Activated CD4-positive, alpha-beta T cell treated with anti-CD3 and anti-CD28 coated beads for 36 hours (primary cell): Measurements from ENCODE around the gene ARHGEF18. TPM values are rescaled to one million over a fixed set of nuclear protein-coding genes. Genes with fewer than 3 reads are reported as not detected.
"Not testable (repeated sequence)": the region's sequence is repeated elsewhere in the genome, so short reads cannot be mapped to it uniquely, and the experiment has no call there.

Experiments
- ATAC-seq: fragments of 200-7000 bp; cut with Tn5 transposase; one replicate; pipeline ENCODE4 v1.10.0; 2021; ENCODE audit warnings: mild to moderate bottlenecking, moderate library complexity
- CTCF ChIA-PET: fragments of 350-600 bp; sonication (Branson Sonifier 250); formaldehyde crosslinking; loops from one replicate; lab custom pipeline; 2021; ENCODE audit warnings: antibody characterized with exemption; lab: Charles Lee
- POLR2A ChIA-PET: fragments of 350-600 bp; sonication (Branson Sonifier 250); formaldehyde crosslinking; loops from one replicate; lab custom pipeline; 2021; ENCODE audit warnings: antibody characterized with exemption, inconsistent platforms; lab: Charles Lee
- DNase-seq: peaks from one replicate; pipeline ENCODE4 v3.0.0-alpha.2; 2020
- H3K27ac Mint-ChIP-seq: one replicate; pipeline ENCODE4 v1.8.0; 2021; ENCODE audit warnings: mixed read lengths
- H3K27me3 Mint-ChIP-seq: one replicate; pipeline ENCODE4 v1.8.0; 2021; ENCODE audit warnings: mixed read lengths
- H3K36me3 Mint-ChIP-seq: one replicate; pipeline ENCODE4 v1.8.0; 2021; ENCODE audit warnings: low read depth, mixed read lengths
- H3K4me1 Mint-ChIP-seq: one replicate; pipeline ENCODE4 v1.8.0; 2021; ENCODE audit warnings: mixed read lengths
- H3K4me3 Mint-ChIP-seq: one replicate; pipeline ENCODE4 v1.8.0; 2021; ENCODE audit warnings: mild to moderate bottlenecking, moderate library complexity, mixed read lengths
- H3K9me3 Mint-ChIP-seq: one replicate; pipeline ENCODE4 v1.8.0; 2021; ENCODE audit warnings: low read depth, mixed read lengths
- intact Hi-C, 2 experiments: fragments of 100-400 bp; cut with DNase I in 1 of 2; cut with micrococcal nuclease in 1 of 2; formaldehyde crosslinking; loops; one replicate each; pipeline versions ENCODE4 v1.14.2 to v1.15.1; 2022 to 2024; cut with DNase I, micrococcal nuclease
- total RNA-seq, 2 experiments: library from RNA; stranded (reverse); gene quantifications; one replicate each; pipeline ENCODE4 v1.2.3, GENCODE V29; 2021

ARHGEF18 gene
- total RNA-seq, result 10 to 100 TPM; 36.6 to 39.3 TPM

DNA sequence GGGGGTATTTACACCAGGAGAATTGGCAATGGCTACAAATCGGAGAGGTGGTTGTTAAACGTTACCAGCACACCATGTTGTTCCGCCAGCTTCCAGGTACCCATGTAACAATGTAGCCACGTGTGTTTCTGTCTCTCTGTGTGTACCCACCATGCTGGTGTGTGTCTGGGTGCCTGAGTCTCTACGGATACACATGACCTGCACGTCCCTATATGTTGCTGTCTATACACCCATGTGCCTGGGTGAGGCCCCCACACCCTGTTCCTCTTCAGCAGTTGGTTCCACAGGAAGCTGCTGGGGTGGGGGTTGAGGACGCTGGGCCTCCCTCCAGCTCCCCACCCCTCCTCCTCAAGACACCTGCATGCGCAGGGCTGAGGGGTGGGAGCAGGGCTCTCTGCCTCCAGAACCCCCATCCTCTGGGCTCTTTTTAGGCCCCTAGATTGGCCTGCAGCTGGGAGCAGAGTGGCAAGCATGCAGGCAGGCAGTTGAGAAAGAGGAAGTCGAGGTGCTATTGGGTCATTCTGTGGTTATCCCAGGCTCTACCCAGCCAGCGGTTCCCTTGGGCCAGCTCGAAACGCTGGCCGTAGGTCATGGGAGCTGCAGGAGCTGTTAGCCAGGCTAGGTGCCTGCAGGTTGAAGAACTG, at the start of gene ARHGEF18:
ARHGEF18 (plus strand) TSS at position 351 of the 644 bp plus-strand sequence. CDS start 13,954 bp downstream, outside the sequence.
- POLR2A ChIA-PET, result interaction anchor here (0.6 to 1.6 kb wide), 3 partner anchors 107 to 249 kb away, joined by 3 to 5 read pairs (median 3); no protein-coding TSS in a partner anchor
- H3K4me1 Mint-ChIP-seq, result peaks cover 60% of the 10 kb centered on the region

GRCh38 chr19:7301525-7301924, 47.2 kb upstream of the ARHGEF18 start:
- CTCF ChIA-PET, result interaction anchor here (0.6 to 1.1 kb wide), 4 partner anchors 38 to 199 kb away, joined by 3 to 4 read pairs (median 4); no protein-coding TSS in a partner anchor
- POLR2A ChIA-PET, result no interaction called here
- H3K27ac Mint-ChIP-seq, result no peak overlapping the region
- no peaks in the 10 kb centered on the region for H3K9me3 Mint-ChIP-seq
- intact Hi-C loops, result no loop called here
- ATAC-seq (no peak), DNase-seq (no peak)
- no peak overlapping the region for H3K4me3 Mint-ChIP-seq
- H3K36me3 Mint-ChIP-seq, result no peaks in the 10 kb centered on the region
- H3K4me1 Mint-ChIP-seq, result no peaks in the 10 kb centered on the region
- peaks cover 9% of the 10 kb centered on the region for H3K27me3 Mint-ChIP-seq

More for the DNA sequence above, at the start of gene ARHGEF18:
- CTCF ChIA-PET, result interaction anchor here (0.6 to 2.0 kb wide), 6 partner anchors 8 to 333 kb away, joined by 3 to 13 read pairs (median 5); partner anchors contain the start of gene TRAPPC5
- intact Hi-C loops, result loop anchor here (5.0 to 10.0 kb wide), 2 partner anchors 151 to 404 kb away; no protein-coding TSS in a partner anchor
- Mint-ChIP-seq H3K4me3 (peak within 1 kb of the TSS; percentile 84), H3K9me3 (peaks cover 7% of the 10 kb centered on the region), H3K27ac (peak within 1 kb of the TSS; percentile 90), H3K36me3 (peaks cover 14% of the 10 kb centered on the region), H3K27me3 (no peaks in the 10 kb centered on the region)
- peak; percentile 71 for ATAC-seq
- DNase-seq, result peak; percentile 75

DNA sequence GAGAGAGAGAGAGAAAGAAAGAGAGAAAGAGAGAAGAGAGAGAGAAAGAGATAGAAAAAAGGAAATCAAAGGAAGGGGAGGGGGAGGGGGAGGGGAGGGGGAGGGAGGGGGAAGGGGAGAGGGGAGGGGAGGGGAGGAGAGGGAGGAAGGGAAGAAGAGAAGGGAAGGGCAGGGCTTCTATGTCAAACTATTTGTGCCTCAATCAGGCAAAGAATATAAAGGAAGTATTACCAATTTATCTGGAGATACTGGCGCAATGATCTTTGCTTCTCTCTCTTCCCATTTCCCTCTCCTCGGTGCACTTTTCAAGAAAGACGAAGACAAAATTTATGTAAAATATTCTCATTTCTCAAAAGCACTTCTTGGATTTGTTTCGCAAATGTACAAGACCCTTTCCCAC, 45.3 kb upstream of the ARHGEF18 start:
- DNase-seq, result no peak
- no peaks in the 10 kb centered on the region for H3K4me1 Mint-ChIP-seq
- H3K36me3 Mint-ChIP-seq, result no peaks in the 10 kb centered on the region
- CTCF ChIA-PET, result no interaction called here
- H3K4me3 Mint-ChIP-seq, result no peak overlapping the region
- H3K27ac Mint-ChIP-seq, result no peak overlapping the region
- peaks cover 1% of the 10 kb centered on the region for H3K27me3 Mint-ChIP-seq
- POLR2A ChIA-PET, result no interaction called here
- ATAC-seq, result no peak
- H3K9me3 Mint-ChIP-seq, result no peaks in the 10 kb centered on the region
- intact Hi-C loops, result no loop called here

GRCh38 chr19:7304200-7304599, 44.5 kb upstream of the ARHGEF18 start:
- POLR2A ChIA-PET, result interaction anchor here (0.7 kb wide), 1 partner anchor 42 kb away, joined by 6 read pairs; no protein-coding TSS in a partner anchor
- no peak for DNase-seq
- intact Hi-C loops, result no loop called here
- CTCF ChIA-PET, result no interaction called here
- no peak for ATAC-seq
- H3K4me3 Mint-ChIP-seq, result no peak overlapping the region
- peaks cover 1% of the 10 kb centered on the region for H3K27me3 Mint-ChIP-seq
- no peak overlapping the region for H3K27ac Mint-ChIP-seq
- H3K36me3 Mint-ChIP-seq, result no peaks in the 10 kb centered on the region
- H3K4me1 Mint-ChIP-seq, result no peaks in the 10 kb centered on the region
- H3K9me3 Mint-ChIP-seq, result no peaks in the 10 kb centered on the region

DNA sequence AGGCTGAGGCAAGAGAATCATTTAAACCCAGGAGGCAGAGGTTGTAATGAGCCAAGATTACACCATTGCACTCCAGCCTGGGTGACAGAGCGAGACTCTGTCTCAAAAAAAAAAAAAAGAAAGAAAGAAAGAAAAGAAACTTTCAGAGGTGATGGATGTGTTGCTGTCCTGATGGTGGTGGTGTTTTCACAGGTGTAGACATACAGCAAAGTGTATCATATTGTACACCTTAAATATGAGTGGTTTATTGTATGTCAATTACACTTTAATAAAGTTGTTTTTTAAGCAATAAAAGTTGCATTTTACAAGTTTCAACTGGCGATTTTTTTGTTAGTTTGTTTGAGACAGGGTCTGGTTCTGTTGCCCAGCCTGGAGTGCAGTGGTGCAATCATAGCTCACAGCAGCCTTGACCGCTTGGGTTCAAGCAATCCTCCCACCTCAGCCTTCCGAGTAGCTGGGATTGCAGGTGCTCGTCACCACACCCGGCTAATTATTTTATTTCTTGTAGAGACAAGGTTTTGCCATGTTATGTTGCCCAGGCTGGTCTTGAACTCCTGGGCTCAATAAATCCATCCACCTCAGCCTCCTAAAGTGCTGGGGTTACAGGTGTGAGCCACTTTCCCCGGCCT, 41.0 kb upstream of the ARHGEF18 start:
- ChIA-PET CTCF (no interaction called here), POLR2A (no interaction called here)
- DNase-seq, result no peak
- Mint-ChIP-seq H3K4me3 (no peak overlapping the region), H3K9me3 (no peaks in the 10 kb centered on the region), H3K36me3 (no peaks in the 10 kb centered on the region), H3K27me3 (peaks cover 1% of the 10 kb centered on the region), H3K4me1 (no peaks in the 10 kb centered on the region), H3K27ac (no peak overlapping the region)
- ATAC-seq, result no peak
- intact Hi-C loops, result no loop called here

GRCh38 chr19:7308327-7308726, 40.4 kb upstream of the ARHGEF18 start:
- H3K4me1 Mint-ChIP-seq, H3K9me3 Mint-ChIP-seq, DNase-seq, POLR2A ChIA-PET, intact Hi-C loops, CTCF ChIA-PET, H3K4me3 Mint-ChIP-seq, H3K27ac Mint-ChIP-seq, ATAC-seq, H3K36me3 Mint-ChIP-seq, H3K27me3 Mint-ChIP-seq: not testable (repeated sequence)

- POLR2A ChIA-PET, result no interaction called here
- Mint-ChIP-seq H3K9me3 (no peaks in the 10 kb centered on the region), H3K27me3 (no peaks in the 10 kb centered on the region), H3K4me3 (no peak overlapping the region), H3K4me1 (no peaks in the 10 kb centered on the region), H3K36me3 (no peaks in the 10 kb centered on the region), H3K27ac (no peak overlapping the region)
- DNase-seq (no peak), ATAC-seq (no peak)
- intact Hi-C loops, result no loop called here
- CTCF ChIA-PET, result interaction anchor here (0.7 to 0.8 kb wide), 2 partner anchors 196 to 690 kb away, joined by 3 read pairs; no protein-coding TSS in a partner anchor
Measured at GRCh38 chr19:7311911-7312310, 36.8 kb upstream of the ARHGEF18 start.

GRCh38 chr19:7312816-7313215, 35.9 kb upstream of the ARHGEF18 start:
- intact Hi-C loops, result no loop called here
- H3K27me3 Mint-ChIP-seq, result no peaks in the 10 kb centered on the region
- no peak overlapping the region for H3K27ac Mint-ChIP-seq
- no peak for ATAC-seq
- H3K9me3 Mint-ChIP-seq, result no peaks in the 10 kb centered on the region
- POLR2A ChIA-PET, result no interaction called here
- no peaks in the 10 kb centered on the region for H3K4me1 Mint-ChIP-seq
- no peak for DNase-seq
- H3K36me3 Mint-ChIP-seq, result no peaks in the 10 kb centered on the region
- H3K4me3 Mint-ChIP-seq, result no peak overlapping the region
- CTCF ChIA-PET, result interaction anchor here (0.7 kb wide), 1 partner anchor 689 kb away, joined by 3 read pairs; no protein-coding TSS in a partner anchor

DNA sequence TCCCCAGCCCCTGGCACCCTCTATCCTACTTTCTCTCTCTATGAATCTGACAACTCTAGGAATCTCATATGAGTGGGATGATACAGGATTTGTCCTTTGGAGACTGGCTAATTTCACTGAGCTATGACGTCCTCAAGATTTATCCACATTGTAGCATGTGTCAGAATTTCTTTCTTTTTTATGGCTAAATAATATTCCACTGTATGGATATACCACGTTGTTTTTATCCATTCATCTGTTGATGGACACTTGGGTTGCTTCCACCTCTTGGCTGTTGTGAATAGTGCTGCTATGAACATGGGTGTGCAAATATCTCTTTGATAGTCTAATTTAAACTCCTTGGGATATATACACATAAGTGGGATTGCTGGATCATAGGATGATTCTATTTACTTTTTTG, 30.6 kb upstream of the ARHGEF18 start:
- intact Hi-C loops, result no loop called here
- H3K4me3 Mint-ChIP-seq, result no peak overlapping the region
- H3K27me3 Mint-ChIP-seq, result no peaks in the 10 kb centered on the region
- no peaks in the 10 kb centered on the region for H3K36me3 Mint-ChIP-seq
- ATAC-seq, result no peak
- no peak overlapping the region for H3K27ac Mint-ChIP-seq
- CTCF ChIA-PET, result no interaction called here
- H3K9me3 Mint-ChIP-seq, result peaks cover 2% of the 10 kb centered on the region
- no peak for DNase-seq
- POLR2A ChIA-PET, result no interaction called here
- H3K4me1 Mint-ChIP-seq, result no peaks in the 10 kb centered on the region

DNA sequence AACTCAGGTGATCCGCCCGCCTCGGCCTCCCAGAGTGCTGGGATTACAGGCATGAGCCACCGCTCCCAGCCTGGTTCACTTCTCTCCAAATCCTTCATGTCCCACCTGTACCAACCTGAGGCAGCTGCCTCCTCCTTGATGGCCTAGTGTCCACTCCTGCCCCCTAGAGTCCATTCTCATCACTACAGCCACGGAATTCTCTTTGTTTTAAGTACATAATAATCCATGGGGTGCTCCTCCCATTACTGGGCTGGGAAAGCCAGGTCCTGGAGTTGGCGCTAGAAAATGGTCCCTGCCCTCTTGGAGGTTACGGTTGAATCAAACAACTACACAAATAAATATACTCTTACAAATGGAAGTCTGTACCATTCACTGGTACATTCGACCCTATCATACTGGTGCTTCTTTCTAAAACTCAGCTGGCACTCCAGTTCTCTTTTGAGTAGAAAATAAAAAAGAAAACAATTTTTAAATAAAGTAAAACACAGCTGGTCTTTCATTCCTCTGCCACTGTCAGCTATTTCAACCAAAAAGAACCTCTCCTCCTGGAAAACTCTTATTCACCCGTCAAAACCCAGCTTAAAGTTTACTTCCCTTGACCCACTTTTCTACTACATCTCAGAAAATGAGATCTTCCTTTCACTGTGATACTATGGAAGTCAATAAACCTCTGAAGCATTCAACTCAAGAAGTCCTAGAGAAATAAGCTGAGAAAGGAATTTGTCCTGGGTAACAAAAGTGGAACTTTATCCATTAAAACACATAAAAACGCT, 22.4 kb upstream of the ARHGEF18 start:
- ChIA-PET CTCF (interaction anchor here (0.7 to 2.6 kb wide), 11 partner anchors 9 to 227 kb away, joined by 3 to 12 read pairs (median 4); no protein-coding TSS in a partner anchor), POLR2A (no interaction called here)
- intact Hi-C loops, result loop anchor here in 1 of 2 experiments (1.0 kb wide), 1 partner anchor 177 kb away; no protein-coding TSS in a partner anchor
- Mint-ChIP-seq H3K4me1 (no peaks in the 10 kb centered on the region), H3K27ac (no peak overlapping the region), H3K9me3 (no peaks in the 10 kb centered on the region), H3K27me3 (no peaks in the 10 kb centered on the region), H3K36me3 (no peaks in the 10 kb centered on the region), H3K4me3 (no peak overlapping the region)
- peak; percentile 71 for DNase-seq
- no peak for ATAC-seq

GRCh38 chr19:7327802-7328201, 20.9 kb upstream of the ARHGEF18 start:
- CTCF ChIA-PET, result interaction anchor here (1.8 kb wide), 1 partner anchor 14 kb away, joined by 12 read pairs; no protein-coding TSS in a partner anchor
- no peak overlapping the region for H3K27ac Mint-ChIP-seq
- intact Hi-C loops, result no loop called here
- H3K36me3 Mint-ChIP-seq, result no peaks in the 10 kb centered on the region
- no peak overlapping the region for H3K4me3 Mint-ChIP-seq
- no peak for DNase-seq
- POLR2A ChIA-PET, result no interaction called here
- no peaks in the 10 kb centered on the region for H3K4me1 Mint-ChIP-seq
- ATAC-seq, result no peak
- H3K27me3 Mint-ChIP-seq, result no peaks in the 10 kb centered on the region
- no peaks in the 10 kb centered on the region for H3K9me3 Mint-ChIP-seq
